CD14-positive monocyte (primary cell): ENCODE data around the gene NME7. TPM values are rescaled to one million over a fixed set of nuclear protein-coding genes. Genes with fewer than 3 reads are reported as not detected.

Experiments used
- DNase-seq, 3 donors: peaks; one replicate each; pipeline ENCODE4 v3.0.0-alpha.2; 2011 to 2022
- H2AFZ ChIP-seq: 2 replicates; pipeline ENCODE4 v1.6.0; 2012; ENCODE audit warnings: mild to moderate bottlenecking, low read depth, low read length, inconsistent platforms; ENCODE audit not compliant: insufficient read depth, poor library complexity, severe bottlenecking
- H3K27ac ChIP-seq, 2 donors: 1 replicate in 1 of 2; 2 replicates in 1 of 2; pipeline ENCODE4 v1.5.1; 2012 to 2013; ENCODE audit warnings: low read length in 2 of 2, control low read depth in 1 of 2, inconsistent platforms in 1 of 2, low read depth in 1 of 2, mild to moderate bottlenecking in 1 of 2
- H3K27me3 ChIP-seq, 2 donors: one replicate each; pipeline versions ENCODE4 v1.6.0 to v1.6.1; 2011 to 2013; ENCODE audit warnings: low read length in 2 of 2; ENCODE audit not compliant: control insufficient read depth in 2 of 2, insufficient read depth in 2 of 2
- H3K36me3 ChIP-seq, 2 donors: replicated peaks in 1 of 2; 1 replicate in 1 of 2; 2 replicates in 1 of 2; pipeline versions ENCODE4 v1.5.1 to v1.6.1; 2012 to 2013; ENCODE audit warnings: low read length in 2 of 2, control low read depth in 1 of 2, inconsistent platforms in 1 of 2, mild to moderate bottlenecking in 1 of 2; ENCODE audit not compliant: insufficient read depth in 2 of 2, control insufficient read depth in 1 of 2
- H3K4me1 ChIP-seq, 2 donors: 1 replicate in 1 of 2; 2 replicates in 1 of 2; pipeline versions ENCODE4 v1.5.1 to v1.6.1; 2012 to 2013; ENCODE audit warnings: low read length in 2 of 2, control low read depth in 1 of 2, inconsistent platforms in 1 of 2, mild to moderate bottlenecking in 1 of 2, moderate library complexity in 1 of 2; ENCODE audit not compliant: insufficient read depth in 2 of 2, control insufficient read depth in 1 of 2
- H3K4me2 ChIP-seq: replicated peaks from 2 replicates; pipeline ENCODE3; 2012; ENCODE audit warnings: low read length, moderate library complexity, mild to moderate bottlenecking; ENCODE audit not compliant: poor library complexity, severe bottlenecking; ENCODE audit errors: extremely low read depth
- H3K4me3 ChIP-seq, 3 experiments: fragments of 200-600 bp in 1 of 3; sonication (generic) in 1 of 3; replicated peaks in 1 of 3; 1 replicate in 2 of 3; 2 replicates in 1 of 3; pipeline ENCODE4 v1.5.1; 2011 to 2013; ENCODE audit warnings: low read length in 3 of 3, mild to moderate bottlenecking in 3 of 3, control low read depth in 2 of 3, low read depth in 2 of 3, inconsistent platforms in 1 of 3, moderate library complexity in 1 of 3
- H3K79me2 ChIP-seq: 2 replicates; pipeline ENCODE4 v1.6.0; 2012; ENCODE audit warnings: mild to moderate bottlenecking, control low read depth, inconsistent platforms, low read length, moderate library complexity; ENCODE audit not compliant: insufficient read depth
- H3K9ac ChIP-seq: 2 replicates; pipeline ENCODE4 v1.6.0; 2017; ENCODE audit warnings: low read length, mild to moderate bottlenecking; ENCODE audit not compliant: insufficient read depth, poor library complexity, severe bottlenecking
- H3K9me3 ChIP-seq, 2 donors: replicated peaks in 1 of 2; 1 replicate in 1 of 2; 2 replicates in 1 of 2; pipeline versions ENCODE4 v1.5.1 to v1.6.1; 2012 to 2013; ENCODE audit warnings: low read length in 2 of 2, control low read depth in 1 of 2; ENCODE audit not compliant: control insufficient read depth in 1 of 2, insufficient read depth in 1 of 2
- H4K20me1 ChIP-seq: 2 replicates; pipeline ENCODE4 v1.6.0; 2012; ENCODE audit warnings: mild to moderate bottlenecking, low read length, control low read depth, moderate library complexity; ENCODE audit not compliant: insufficient read depth
- H3K27ac Mint-ChIP-seq, 7 donors: one replicate each; pipeline ENCODE4 v1.8.0; 2020; ENCODE audit warnings: mild to moderate bottlenecking in 7 of 7, mixed read lengths in 7 of 7, moderate library complexity in 6 of 7, inconsistent platforms in 2 of 7
- H3K27me3 Mint-ChIP-seq, 3 donors: one replicate each; pipeline ENCODE4 v1.8.0; 2021 to 2022; ENCODE audit warnings: low read depth in 3 of 3, mild to moderate bottlenecking in 3 of 3, mixed read lengths in 3 of 3, moderate library complexity in 3 of 3, inconsistent platforms in 1 of 3
- H3K36me3 Mint-ChIP-seq, 2 donors: one replicate each; pipeline ENCODE4 v1.8.0; 2020; ENCODE audit warnings: mixed read lengths in 2 of 2, inconsistent platforms in 1 of 2, mild to moderate bottlenecking in 1 of 2
- H3K4me1 Mint-ChIP-seq: one replicate; pipeline ENCODE4 v1.8.0; 2020; ENCODE audit warnings: mild to moderate bottlenecking, mixed read lengths
- H3K4me3 Mint-ChIP-seq, 2 donors: one replicate each; pipeline ENCODE4 v1.8.0; 2020; ENCODE audit warnings: mild to moderate bottlenecking in 2 of 2, mixed read lengths in 2 of 2, moderate library complexity in 1 of 2
- H3K9me3 Mint-ChIP-seq, 7 donors: one replicate each; pipeline ENCODE4 v1.8.0; 2020 to 2022; ENCODE audit warnings: mixed read lengths in 7 of 7, mild to moderate bottlenecking in 6 of 7, moderate library complexity in 6 of 7, inconsistent platforms in 2 of 7
- WGBS: methylation state at CpG from one replicate; pipeline ENCODE4 v1.1.5; 2013; ENCODE audit warnings: missing lambda C conversion rate; ENCODE audit not compliant: insufficient coverage; 5-methylcytosine and 5-hydroxymethylcytosine counted together
- intact Hi-C, 2 donors: fragments of 100-400 bp; cut with micrococcal nuclease; formaldehyde crosslinking; loops; one replicate each; pipeline versions ENCODE4 v1.15.0 to v1.15.1; 2023
- polyA plus RNA-seq, 3 donors: library from polyadenylated mRNA; depleted of rRNA in 1 of 3; unstranded in 2 of 3; stranded (reverse) in 1 of 3; fragments of 300-500 nt in 2 of 3; fragments of >200 nt in 1 of 3; fragmentation: Illumina TruSeq in 2 of 3; gene quantifications; 1 replicate in 2 of 3; 2 replicates in 1 of 3; pipeline ENCODE4 v1.2.3, GENCODE V29; 2012 to 2021
- TF ChIP-seq, protein P1 (sequence below): fragments of 200-600 bp; IDR thresholded peaks from one replicate; pipeline ENCODE4 v1.8.0; 2022; ENCODE audit warnings: antibody characterized with exemption, mild to moderate bottlenecking

Gene NME7
- polyA plus RNA-seq, 3 donors = 3.5 to 8.0 (median 6.0) TPM

DNA sequence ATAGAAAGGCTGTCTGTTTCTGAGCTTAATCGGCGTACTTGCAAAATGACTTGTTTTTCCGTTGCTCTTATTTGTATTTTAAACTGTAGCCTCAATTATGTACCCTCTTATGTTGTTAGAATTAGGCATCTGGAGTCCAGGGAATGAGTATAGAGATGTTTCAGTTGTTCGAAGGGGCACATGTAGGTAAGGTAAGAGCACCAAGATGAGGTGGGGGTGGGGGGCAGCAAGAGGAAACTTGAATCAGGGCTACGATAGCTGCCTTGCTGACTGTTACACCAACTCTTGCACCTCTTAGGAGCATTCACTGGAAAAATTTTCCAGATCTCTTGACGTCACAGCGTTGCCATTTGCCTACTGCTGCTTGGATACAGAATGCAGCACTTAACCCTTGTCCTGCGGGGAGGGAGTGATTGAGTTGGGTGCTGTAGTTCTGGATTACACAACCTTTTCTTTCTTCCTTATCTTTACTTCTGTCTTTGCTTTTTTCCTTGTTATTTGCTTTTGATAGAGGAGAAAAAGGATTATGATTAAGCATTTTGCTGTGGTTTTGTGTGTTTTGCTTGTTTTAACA, 257.9 kb downstream of the NME7 start:
- peaks cover 63% of the 10 kb centered on the region for H3K4me1 Mint-ChIP-seq
- 20% methylated on average over 4 of the region's 8 CpGs for WGBS
- H3K9ac ChIP-seq = no peak overlapping the region

DNA sequence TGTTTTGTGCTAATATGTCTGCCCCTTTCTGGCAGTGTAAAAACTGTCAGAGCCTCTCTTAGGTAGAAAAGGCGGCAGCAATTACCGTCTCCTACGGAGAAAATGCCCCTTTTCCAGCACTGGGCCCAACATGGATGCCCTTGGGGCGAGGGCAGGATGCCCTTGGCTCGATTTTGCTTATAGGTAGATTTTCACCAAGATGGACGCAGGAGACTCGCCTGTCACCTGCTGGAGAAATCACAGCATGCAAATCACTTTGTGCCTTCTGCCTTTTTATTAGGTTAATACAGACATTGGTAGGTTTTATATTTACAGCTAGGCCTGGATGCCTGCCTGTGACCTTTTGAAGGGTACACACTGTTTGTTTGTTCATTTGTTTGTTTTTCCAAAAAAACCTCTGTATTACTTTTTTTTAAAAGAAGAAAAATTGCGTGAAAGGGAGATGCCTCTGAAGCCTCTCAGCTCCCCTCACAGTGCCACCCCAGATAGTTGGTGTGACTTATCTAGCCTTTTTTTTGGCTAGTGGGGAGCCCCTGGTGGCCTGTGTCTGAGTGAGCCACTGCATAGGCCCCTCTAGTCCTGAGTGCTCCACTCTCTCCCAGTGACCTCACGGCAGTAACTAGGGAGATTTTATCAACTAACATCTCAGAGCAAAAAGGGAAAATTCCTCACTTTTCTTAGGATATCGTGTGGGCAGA, 258.6 kb downstream of the NME7 start:
- H2AFZ ChIP-seq = peak overlapping the region; percentile 21
- peak overlapping the region; percentile 2 to 39 for H3K4me3 Mint-ChIP-seq
- H3K27me3 ChIP-seq = peaks cover 24 to 29% of the 10 kb centered on the region in 2 donors
- no peaks in the 10 kb centered on the region for H3K9me3 ChIP-seq
- peak overlapping the region; percentile 92 for H3K4me2 ChIP-seq
- H3K36me3 Mint-ChIP-seq = peaks cover 8% of the 10 kb centered on the region in 2 donors
- H3K27ac Mint-ChIP-seq = peak overlapping the region; percentile 26 to 80 (median 72)
- H3K36me3 ChIP-seq = no peaks in the 10 kb centered on the region
- no peak overlapping the region for H3K27ac ChIP-seq
- H3K4me1 ChIP-seq = peaks cover 50 to 70% of the 10 kb centered on the region in 2 donors
- TF ChIP-seq, protein P1, sequence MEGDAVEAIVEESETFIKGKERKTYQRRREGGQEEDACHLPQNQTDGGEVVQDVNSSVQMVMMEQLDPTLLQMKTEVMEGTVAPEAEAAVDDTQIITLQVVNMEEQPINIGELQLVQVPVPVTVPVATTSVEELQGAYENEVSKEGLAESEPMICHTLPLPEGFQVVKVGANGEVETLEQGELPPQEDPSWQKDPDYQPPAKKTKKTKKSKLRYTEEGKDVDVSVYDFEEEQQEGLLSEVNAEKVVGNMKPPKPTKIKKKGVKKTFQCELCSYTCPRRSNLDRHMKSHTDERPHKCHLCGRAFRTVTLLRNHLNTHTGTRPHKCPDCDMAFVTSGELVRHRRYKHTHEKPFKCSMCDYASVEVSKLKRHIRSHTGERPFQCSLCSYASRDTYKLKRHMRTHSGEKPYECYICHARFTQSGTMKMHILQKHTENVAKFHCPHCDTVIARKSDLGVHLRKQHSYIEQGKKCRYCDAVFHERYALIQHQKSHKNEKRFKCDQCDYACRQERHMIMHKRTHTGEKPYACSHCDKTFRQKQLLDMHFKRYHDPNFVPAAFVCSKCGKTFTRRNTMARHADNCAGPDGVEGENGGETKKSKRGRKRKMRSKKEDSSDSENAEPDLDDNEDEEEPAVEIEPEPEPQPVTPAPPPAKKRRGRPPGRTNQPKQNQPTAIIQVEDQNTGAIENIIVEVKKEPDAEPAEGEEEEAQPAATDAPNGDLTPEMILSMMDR = no peak
- H3K9ac ChIP-seq = no peak overlapping the region
- no peaks in the 10 kb centered on the region for H3K79me2 ChIP-seq
- peaks cover 0 to 4% (median 0%) of the 10 kb centered on the region in 7 donors for H3K9me3 Mint-ChIP-seq
- peaks cover 63% of the 10 kb centered on the region for H3K4me1 Mint-ChIP-seq
- H4K20me1 ChIP-seq = no peaks in the 10 kb centered on the region
- WGBS = 76% methylated on average over 5 of the region's 10 CpGs
- intact Hi-C loops = loop anchor here (10.0 kb wide), 3 partner anchors 64 to 764 kb away; partner anchors contain the start of genes BLZF1 (in 1 of the 2) and NME7 (in 1 of the 2)
- DNase-seq = peak in 1 of 3 donors; percentile 23
- H3K27me3 Mint-ChIP-seq = peaks cover 11 to 27% (median 19%) of the 10 kb centered on the region in 3 donors
- H3K4me3 ChIP-seq = peak overlapping the region in 1 of 3 experiments; percentile 37

More for the DNA sequence above, 257.9 kb downstream of the NME7 start:
- H3K4me1 ChIP-seq = peaks cover 50 to 70% of the 10 kb centered on the region in 2 donors
- no peaks in the 10 kb centered on the region for H3K36me3 ChIP-seq
- peak in 1 of 3 donors; percentile 39 for DNase-seq
- no peaks in the 10 kb centered on the region for H3K9me3 ChIP-seq
- TF ChIP-seq, protein P1 = no peak
- no peak overlapping the region for H3K27ac ChIP-seq
- H3K27me3 ChIP-seq = peaks cover 18 to 23% of the 10 kb centered on the region in 2 donors
- no peaks in the 10 kb centered on the region for H4K20me1 ChIP-seq
- H3K4me3 Mint-ChIP-seq = peak overlapping the region in 1 of 2 donors; percentile 68
- peaks cover 0 to 4% (median 0%) of the 10 kb centered on the region in 7 donors for H3K9me3 Mint-ChIP-seq
- H3K79me2 ChIP-seq = no peaks in the 10 kb centered on the region
- peaks cover 11 to 27% (median 17%) of the 10 kb centered on the region in 3 donors for H3K27me3 Mint-ChIP-seq
- intact Hi-C loops = loop anchor here (10.0 kb wide), 3 partner anchors 65 to 765 kb away; partner anchors contain the start of genes BLZF1 (in 1 of the 2) and NME7 (in 1 of the 2)
- H3K4me3 ChIP-seq = peak overlapping the region in 1 of 3 experiments; percentile 37
- peak overlapping the region; percentile 21 for H2AFZ ChIP-seq
- peak overlapping the region; percentile 1 to 80 (median 55) for H3K27ac Mint-ChIP-seq
- H3K36me3 Mint-ChIP-seq = peaks cover 8% of the 10 kb centered on the region in 2 donors
- H3K4me2 ChIP-seq = peak overlapping the region; percentile 63
